Spleen (tissue), 11 donors: ENCODE results near the gene MICAL3. TPM values are rescaled to one million over a fixed set of nuclear protein-coding genes. Genes with fewer than 3 reads are reported as not detected.

ENCODE experiments used
- DNase-seq: peaks from one replicate; pipeline ENCODE4 v3.0.0-alpha.2; 2020
- H3K27ac ChIP-seq, 8 donors: fragments of 200-600 bp; sonication (generic) in 7 of 8; 1 replicate in 4 of 8; 2 replicates in 4 of 8; pipeline versions ENCODE4 v1.5.0 to v1.8.0; 2016 to 2021; ENCODE audit warnings: inconsistent platforms in 4 of 8, mild to moderate bottlenecking in 4 of 8, moderate library complexity in 1 of 8
- H3K27me3 ChIP-seq, 7 donors: fragments of 200-600 bp; sonication (generic) in 6 of 7; replicated peaks in 1 of 7; 1 replicate in 4 of 7; 2 replicates in 3 of 7; pipeline versions ENCODE4 v1.5.0 to v1.8.0; 2016 to 2021; ENCODE audit warnings: inconsistent platforms in 3 of 7, mild to moderate bottlenecking in 1 of 7
- H3K36me3 ChIP-seq, 6 donors: fragments of 200-600 bp; sonication (generic) in 5 of 6; 1 replicate in 4 of 6; 2 replicates in 2 of 6; pipeline versions ENCODE4 v1.5.0 to v1.8.0; 2016 to 2021; ENCODE audit warnings: inconsistent platforms in 2 of 6
- H3K4me1 ChIP-seq, 6 donors: fragments of 200-600 bp; sonication (generic) in 5 of 6; 1 replicate in 3 of 6; 2 replicates in 3 of 6; pipeline versions ENCODE4 v1.5.0 to v1.8.0; 2016 to 2021; ENCODE audit warnings: inconsistent platforms in 3 of 6
- H3K4me3 ChIP-seq, 8 donors: fragments of 200-600 bp; sonication (generic) in 7 of 8; 1 replicate in 4 of 8; 2 replicates in 4 of 8; pipeline versions ENCODE4 v1.5.0 to v1.8.0; 2016 to 2021; ENCODE audit warnings: inconsistent platforms in 4 of 8, mild to moderate bottlenecking in 4 of 8, moderate library complexity in 2 of 8
- H3K9me3 ChIP-seq, 8 donors: fragments of 200-600 bp; sonication (generic) in 7 of 8; 1 replicate in 4 of 8; 2 replicates in 4 of 8; pipeline versions ENCODE4 v1.5.0 to v1.8.0; 2016 to 2021; ENCODE audit warnings: inconsistent platforms in 4 of 8
- POLR2A ChIP-seq, 3 donors: fragments of 450-650 bp; IDR thresholded peaks; one replicate each; pipeline ENCODE4 v1.5.1; 2017; ENCODE audit warnings: antibody characterized with exemption in 3 of 3, mild to moderate bottlenecking in 1 of 3
- POLR2AphosphoS5 ChIP-seq, 3 donors: sonication (generic); formaldehyde crosslinking; IDR thresholded peaks; one replicate each; pipeline ENCODE4 v1.5.1; 2017; ENCODE audit warnings: antibody characterized with exemption in 3 of 3
- WGBS, 5 donors: extraction: QIAGEN DNeasy Blood & Tissue Kit in 3 of 5; methylation state at CpG; one replicate each; pipeline versions ENCODE4 v1.1.5 to v1.1.7; 2013 to 2018; 5-methylcytosine and 5-hydroxymethylcytosine counted together
- intact Hi-C: fragments of 100-400 bp; cut with DNase I; formaldehyde crosslinking; loops from one replicate; pipeline ENCODE4 v1.15.0; 2023; ENCODE audit warnings: low total_unique reads
- polyA plus RNA-seq, 3 donors: library from polyadenylated mRNA; stranded (reverse); fragments of 200-250 nt; gene quantifications; one replicate each; pipeline ENCODE4 v1.2.1, GENCODE V29; 2013
- total RNA-seq, 7 donors: library from RNA; depleted of rRNA in 3 of 7; stranded (reverse); fragments of >200 nt in 3 of 7; fragmentation: NEBNext Ultra II Directional in 4 of 7; extraction: Animal tissue kit (Norgen Biotek cat#: 25700) in 4 of 7; gene quantifications; one replicate each; pipeline versions ENCODE4 v1.1.0 to v1.2.1, GENCODE V29; 2016 to 2021
- TF ChIP-seq, protein P1 (sequence below), 11 experiments: fragments of 200-600 bp in 7 of 11; fragments of 450-650 bp in 4 of 11; sonication (generic) in 4 of 11; IDR thresholded peaks in 8 of 11; conservative IDR thresholded peaks in 3 of 11; 1 replicate in 7 of 11; 2 replicates in 4 of 11; pipeline versions ENCODE4 v1.4.0 to v1.8.0; 2016 to 2021; ENCODE audit warnings: antibody characterized with exemption in 11 of 11, inconsistent platforms in 4 of 11, mild to moderate bottlenecking in 1 of 11
- donor health status: healthy with polysubstance abuse.
- donor health status: DM: no; HTN: no; CAD: no; lungs with moderate emphysema.
- donor health status: DM: no; HTN: no; CAD: no.
- donor health status: Bipolar disorder and iron deficiency.
- donor health status: healthy.
- donor health status: DM: no; HTN: no; CAD: no.
- donor health status: DM: yes; HTN: yes; CAD: no.

Gene MICAL3
- total and polyA plus RNA-seq, 10 donors = 2.6 to 133 (median 75.2) TPM

DNA sequence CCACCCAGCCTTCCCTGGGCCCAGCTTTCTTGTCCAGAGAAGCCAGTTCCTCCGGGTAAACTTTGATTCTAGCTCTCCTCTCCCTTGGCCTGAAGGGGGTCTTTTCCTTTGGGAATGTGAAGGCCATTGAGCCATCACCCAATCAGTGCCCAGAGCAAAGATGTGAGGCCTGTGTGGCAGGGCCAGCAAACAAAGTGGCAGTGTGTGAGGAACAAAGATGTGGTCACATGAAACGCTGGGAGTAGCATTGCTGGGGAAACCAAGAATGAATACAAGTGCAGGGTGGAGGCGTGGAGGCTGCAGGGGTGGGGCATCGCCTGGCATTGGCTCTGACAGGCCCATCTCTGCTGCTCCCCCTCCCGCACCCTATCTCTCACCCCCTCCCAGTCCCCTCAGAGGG lies 158.2 kb downstream of the MICAL3 start:
- peaks cover 0 to 6% (median 3%) of the 10 kb centered on the region in 6 donors for H3K4me1 ChIP-seq
- intact Hi-C loops = no loop called here
- no peaks in the 10 kb centered on the region for H3K9me3 ChIP-seq
- no peak for DNase-seq
- TF ChIP-seq, protein P1, sequence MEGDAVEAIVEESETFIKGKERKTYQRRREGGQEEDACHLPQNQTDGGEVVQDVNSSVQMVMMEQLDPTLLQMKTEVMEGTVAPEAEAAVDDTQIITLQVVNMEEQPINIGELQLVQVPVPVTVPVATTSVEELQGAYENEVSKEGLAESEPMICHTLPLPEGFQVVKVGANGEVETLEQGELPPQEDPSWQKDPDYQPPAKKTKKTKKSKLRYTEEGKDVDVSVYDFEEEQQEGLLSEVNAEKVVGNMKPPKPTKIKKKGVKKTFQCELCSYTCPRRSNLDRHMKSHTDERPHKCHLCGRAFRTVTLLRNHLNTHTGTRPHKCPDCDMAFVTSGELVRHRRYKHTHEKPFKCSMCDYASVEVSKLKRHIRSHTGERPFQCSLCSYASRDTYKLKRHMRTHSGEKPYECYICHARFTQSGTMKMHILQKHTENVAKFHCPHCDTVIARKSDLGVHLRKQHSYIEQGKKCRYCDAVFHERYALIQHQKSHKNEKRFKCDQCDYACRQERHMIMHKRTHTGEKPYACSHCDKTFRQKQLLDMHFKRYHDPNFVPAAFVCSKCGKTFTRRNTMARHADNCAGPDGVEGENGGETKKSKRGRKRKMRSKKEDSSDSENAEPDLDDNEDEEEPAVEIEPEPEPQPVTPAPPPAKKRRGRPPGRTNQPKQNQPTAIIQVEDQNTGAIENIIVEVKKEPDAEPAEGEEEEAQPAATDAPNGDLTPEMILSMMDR (IDR thresholded peaks at IDR 0.05 in 8 of 11, conservative IDR thresholded peaks at IDR 0.05 in 3 of 11) = no peak
- TF ChIP-seq POLR2AphosphoS5 (IDR thresholded peaks at IDR 0.05) (no peak), POLR2A (IDR thresholded peaks at IDR 0.05) (no peak)
- 78 to 97% (median 96%) methylated on average over 5 of the region's 5 CpGs for WGBS, 5 donors
- no peak overlapping the region for H3K4me3 ChIP-seq
- H3K27ac ChIP-seq = no peak overlapping the region
- peaks cover 3 to 100% (median 70%) of the 10 kb centered on the region in 6 donors for H3K36me3 ChIP-seq
- H3K27me3 ChIP-seq = no peaks in the 10 kb centered on the region

- DNase-seq = no peak
- Histone ChIP-seq H3K4me1 (peaks cover 0 to 6% (median 3%) of the 10 kb centered on the region in 6 donors), H3K27ac (no peak overlapping the region), H3K36me3 (peaks cover 3 to 100% (median 68%) of the 10 kb centered on the region in 6 donors), H3K9me3 (no peaks in the 10 kb centered on the region), H3K4me3 (no peak overlapping the region), H3K27me3 (no peaks in the 10 kb centered on the region)
- TF ChIP-seq, protein P1 (IDR thresholded peaks at IDR 0.05 in 8 of 11, conservative IDR thresholded peaks at IDR 0.05 in 3 of 11) = no peak
- TF ChIP-seq POLR2A (IDR thresholded peaks at IDR 0.05) = no peak
- TF ChIP-seq POLR2AphosphoS5 (IDR thresholded peaks at IDR 0.05) = no peak
- WGBS, 5 donors = 92 to 97% (median 96%) methylated on average over 19 to 23 of the region's 23 CpGs
- intact Hi-C loops = no loop called here
These were observed 158.9 kb downstream of the MICAL3 start for GRCh38 chr22:17865183-17866055.

GRCh38 chr22:17864398-17865182 lies 159.8 kb downstream of the MICAL3 start:
- DNase-seq = peak; percentile 54
- Histone ChIP-seq H3K4me1 (peaks cover 0 to 6% (median 3%) of the 10 kb centered on the region in 6 donors), H3K36me3 (peaks cover 3 to 100% (median 66%) of the 10 kb centered on the region in 6 donors), H3K27ac (no peak overlapping the region), H3K9me3 (no peaks in the 10 kb centered on the region), H3K27me3 (no peaks in the 10 kb centered on the region), H3K4me3 (no peak overlapping the region)
- TF ChIP-seq POLR2A (IDR thresholded peaks at IDR 0.05) = no peak
- peak in 1 of 3 donors; percentile 50 for TF ChIP-seq POLR2AphosphoS5 (IDR thresholded peaks at IDR 0.05)
- intact Hi-C loops = no loop called here
- 90 to 98% (median 96%) methylated on average over 23 to 27 of the region's 27 CpGs for WGBS, 5 donors

- intact Hi-C loops = no loop called here
- TF ChIP-seq POLR2A (IDR thresholded peaks at IDR 0.05) = no peak
- TF ChIP-seq, protein P1 (IDR thresholded peaks at IDR 0.05 in 8 of 11, conservative IDR thresholded peaks at IDR 0.05 in 3 of 11) = no peak
- TF ChIP-seq POLR2AphosphoS5 (IDR thresholded peaks at IDR 0.05) = no peak
- 60 to 73% (median 66%) methylated on average over 9 of the region's 9 CpGs for WGBS, 5 donors
These were observed 161.6 kb downstream of the MICAL3 start for GRCh38 chr22:17862646-17863181.

More at GRCh38 chr22:17862646-17863181, 161.6 kb downstream of the MICAL3 start:
- no peak overlapping the region for H3K4me3 ChIP-seq
- H3K27me3 ChIP-seq = no peaks in the 10 kb centered on the region
- no peak for DNase-seq
- peaks cover 0 to 6% (median 3%) of the 10 kb centered on the region in 6 donors for H3K4me1 ChIP-seq
- no peak overlapping the region for H3K27ac ChIP-seq
- peaks cover 3 to 100% (median 64%) of the 10 kb centered on the region in 6 donors for H3K36me3 ChIP-seq
- H3K9me3 ChIP-seq = no peaks in the 10 kb centered on the region
